HG02970 (cell line): ENCODE data around the gene SPPL3.
"Not testable (repeated sequence)": the region's sequence is repeated elsewhere in the genome, so short reads cannot be mapped to it uniquely, and the experiment has no call there.

Experiments
- ATAC-seq: cut with Tn5 transposase; IDR thresholded peaks from one replicate; pipeline ENCODE4 v1.9.1; 2021; ENCODE audit warnings: mild to moderate bottlenecking, moderate library complexity, moderate number of reproducible peaks; ENCODE audit not compliant: unreplicated experiment, low FRiP score

Gene SPPL3

DNA sequence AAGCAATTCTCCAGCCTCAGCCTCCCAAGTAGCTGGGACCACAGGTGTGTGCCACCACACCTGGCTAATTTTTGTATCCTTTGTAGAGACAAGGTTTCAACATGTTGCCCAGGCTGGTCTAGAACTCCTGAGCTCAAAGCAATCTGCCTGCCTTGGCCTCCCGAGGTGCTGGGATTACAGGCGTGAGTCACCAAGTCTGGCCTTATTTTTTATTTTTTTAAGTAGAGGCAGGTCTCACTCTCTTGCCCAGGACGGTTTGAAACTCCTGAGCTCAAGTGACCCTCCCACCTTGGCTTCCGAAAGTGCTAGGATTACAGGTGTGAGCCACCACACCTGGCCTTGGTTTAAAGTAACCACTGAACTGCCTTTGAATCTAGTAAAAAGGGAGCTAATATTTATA lies 56.8 kb downstream of the SPPL3 start:
- ATAC-seq: no peak

DNA sequence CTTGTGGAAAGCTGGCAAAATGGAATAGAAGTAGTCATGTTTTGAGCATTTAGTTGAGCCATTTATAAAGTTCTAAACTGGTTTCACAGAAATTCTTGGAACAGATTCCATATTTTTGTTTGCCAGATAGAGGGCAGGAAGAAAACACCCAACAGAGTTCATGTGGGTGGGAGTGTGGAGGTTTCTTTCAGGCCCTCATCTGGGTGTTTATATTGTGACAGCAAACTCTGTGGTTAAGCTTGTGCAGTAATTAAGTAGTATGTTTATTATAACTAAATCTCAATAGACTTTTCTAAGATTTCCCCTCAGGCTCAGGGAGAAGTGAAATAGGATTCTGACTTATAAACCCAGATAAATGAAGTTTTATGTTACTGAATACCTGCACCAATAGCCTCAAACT lies 57.4 kb downstream of the SPPL3 start:
- no peak for ATAC-seq

DNA sequence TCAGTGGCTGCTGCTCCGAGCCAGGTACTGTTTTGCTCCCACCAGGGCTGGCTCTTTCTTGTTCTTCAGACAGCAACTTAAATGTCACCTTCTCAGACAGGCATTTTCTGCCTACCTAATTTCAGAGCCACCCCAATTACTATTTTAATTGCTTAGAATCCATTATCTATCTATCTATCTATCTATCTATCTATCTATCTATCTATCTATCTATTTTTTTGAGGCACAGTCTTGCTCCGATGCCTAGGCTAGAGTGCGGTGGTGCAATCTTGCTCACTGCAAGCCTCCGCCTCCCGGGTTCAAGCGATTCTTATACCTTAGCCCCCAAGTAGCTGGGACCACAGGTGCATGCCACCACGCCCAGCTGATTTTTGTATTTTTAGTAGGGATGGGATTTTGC lies 58.5 kb downstream of the SPPL3 start:
- ATAC-seq: no peak

DNA sequence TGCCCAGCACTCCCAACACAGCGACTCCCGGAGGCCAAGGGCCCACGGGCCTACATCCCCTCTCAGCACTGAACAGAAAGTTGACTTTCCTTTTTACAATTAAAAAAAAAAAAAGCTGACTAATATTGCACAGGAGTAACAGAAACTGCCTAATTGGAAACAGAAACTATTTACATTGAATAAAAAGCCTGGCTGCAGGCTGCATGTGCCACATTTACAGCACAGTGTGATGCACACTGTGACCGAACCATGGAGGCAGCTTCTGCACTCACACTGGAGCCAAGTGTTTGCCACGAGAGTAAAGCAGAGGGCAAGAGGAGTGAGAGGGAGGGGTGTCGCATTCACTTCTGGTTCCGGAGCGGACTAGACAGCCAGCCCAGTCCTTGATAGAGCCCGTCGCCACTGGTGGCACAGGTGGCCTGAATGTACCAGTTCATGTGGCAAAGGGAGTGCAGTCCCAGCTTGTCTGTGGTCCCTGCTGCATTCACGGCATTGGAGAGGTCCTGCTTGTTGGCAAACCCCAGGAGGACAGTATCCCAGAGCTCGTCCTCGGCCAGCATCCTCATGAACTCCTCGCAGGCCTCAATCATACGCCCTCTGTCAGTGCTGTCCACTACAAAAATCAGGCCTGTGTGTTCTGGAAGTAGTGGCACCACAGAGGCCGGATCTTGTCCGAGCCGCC lies 59.2 kb downstream of the SPPL3 start:
- no peak for ATAC-seq

DNA sequence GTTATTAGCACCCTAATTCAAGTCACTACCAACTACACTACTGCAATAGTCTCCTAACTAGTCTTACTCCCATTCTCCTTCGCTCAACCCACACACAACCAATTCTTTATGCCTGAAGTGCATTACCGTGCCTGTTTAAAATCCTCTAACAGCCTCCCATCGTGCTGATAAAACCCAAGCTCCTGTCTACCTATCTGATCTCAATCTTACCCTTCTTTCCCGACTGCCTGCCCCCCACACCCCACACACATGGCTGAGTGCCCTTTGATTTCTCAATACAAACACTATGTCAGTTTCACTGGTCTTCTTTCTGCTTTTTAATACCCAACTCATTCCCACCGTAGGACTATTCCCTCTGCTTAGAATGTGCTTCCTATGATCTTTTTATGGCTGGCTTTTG lies 59.9 kb downstream of the SPPL3 start:
- no peak for ATAC-seq

DNA sequence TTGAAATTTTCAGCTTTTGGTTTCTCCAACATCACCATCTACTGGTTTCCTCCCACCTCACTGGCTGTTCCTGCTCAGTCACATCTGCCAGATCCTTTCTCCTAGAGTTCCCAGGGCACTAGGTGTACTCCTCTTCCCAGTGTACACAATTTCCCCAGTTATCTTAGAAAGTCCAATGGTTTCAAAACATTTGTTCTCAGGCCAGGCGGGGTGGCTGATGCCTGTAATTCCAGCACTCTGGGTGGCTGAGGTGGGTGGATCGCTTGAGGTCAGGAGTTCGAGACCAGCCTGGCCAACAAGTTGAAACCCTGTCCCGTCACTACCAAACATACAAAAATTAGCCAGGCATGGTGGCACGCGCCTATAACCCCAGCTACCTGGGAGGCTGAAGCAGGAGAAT lies 60.7 kb downstream of the SPPL3 start:
- ATAC-seq: no peak

DNA sequence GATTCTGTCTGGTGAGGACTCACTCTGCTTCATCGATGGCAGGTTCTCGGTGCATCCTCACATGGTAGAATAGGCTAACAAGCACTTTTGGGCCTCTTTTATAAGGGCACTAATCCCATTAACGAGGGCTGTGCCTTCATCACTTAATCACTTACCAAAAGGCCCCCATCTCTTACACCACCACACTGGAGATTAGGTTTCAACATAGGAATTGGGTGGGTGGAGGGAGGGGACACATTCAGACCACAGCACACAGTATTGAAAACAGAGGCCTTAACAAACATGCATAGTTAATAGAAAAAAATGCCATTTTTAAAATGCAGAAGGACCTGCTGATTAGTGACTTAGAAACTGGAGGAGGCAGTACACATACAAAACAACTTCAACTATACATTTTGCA lies 61.6 kb downstream of the SPPL3 start:
- no peak for ATAC-seq

DNA sequence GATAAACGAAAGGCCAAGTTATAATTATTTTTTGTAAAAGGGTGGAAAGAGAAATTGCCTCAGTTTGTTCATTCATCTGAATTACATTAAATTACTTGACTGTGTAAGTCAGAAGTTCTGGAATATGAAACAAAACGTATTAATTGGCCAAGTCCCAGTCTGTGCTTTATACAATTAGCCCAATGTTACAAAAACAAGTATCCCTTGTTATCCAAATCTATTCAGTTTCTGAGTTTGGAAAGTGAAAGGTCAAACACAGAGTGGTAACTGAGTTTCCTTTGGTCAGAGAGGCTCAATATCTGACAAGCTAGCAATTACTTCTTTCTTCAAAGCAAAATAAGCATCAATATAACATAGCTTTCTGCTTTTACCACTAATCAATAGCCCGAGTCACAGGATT lies 62.6 kb downstream of the SPPL3 start:
- ATAC-seq: no peak

DNA sequence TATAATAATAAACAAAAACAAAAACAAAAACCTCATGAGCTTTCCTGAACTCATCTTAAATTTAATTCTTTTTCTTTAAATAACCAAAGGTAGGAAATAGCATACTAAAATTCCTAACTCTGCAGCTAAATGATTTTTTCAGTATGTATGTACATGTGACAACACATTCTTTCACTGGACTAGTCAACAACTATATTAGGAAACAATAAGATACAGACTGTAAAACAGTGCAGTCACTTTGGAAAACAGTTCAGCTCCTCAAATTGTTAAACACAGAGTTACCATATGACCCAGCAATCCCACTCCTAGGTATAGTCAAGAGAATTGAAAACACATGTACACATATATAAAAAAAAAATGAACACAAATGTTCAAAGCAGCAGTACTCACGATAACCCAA lies 64.7 kb downstream of the SPPL3 start:
- ATAC-seq: no peak

DNA sequence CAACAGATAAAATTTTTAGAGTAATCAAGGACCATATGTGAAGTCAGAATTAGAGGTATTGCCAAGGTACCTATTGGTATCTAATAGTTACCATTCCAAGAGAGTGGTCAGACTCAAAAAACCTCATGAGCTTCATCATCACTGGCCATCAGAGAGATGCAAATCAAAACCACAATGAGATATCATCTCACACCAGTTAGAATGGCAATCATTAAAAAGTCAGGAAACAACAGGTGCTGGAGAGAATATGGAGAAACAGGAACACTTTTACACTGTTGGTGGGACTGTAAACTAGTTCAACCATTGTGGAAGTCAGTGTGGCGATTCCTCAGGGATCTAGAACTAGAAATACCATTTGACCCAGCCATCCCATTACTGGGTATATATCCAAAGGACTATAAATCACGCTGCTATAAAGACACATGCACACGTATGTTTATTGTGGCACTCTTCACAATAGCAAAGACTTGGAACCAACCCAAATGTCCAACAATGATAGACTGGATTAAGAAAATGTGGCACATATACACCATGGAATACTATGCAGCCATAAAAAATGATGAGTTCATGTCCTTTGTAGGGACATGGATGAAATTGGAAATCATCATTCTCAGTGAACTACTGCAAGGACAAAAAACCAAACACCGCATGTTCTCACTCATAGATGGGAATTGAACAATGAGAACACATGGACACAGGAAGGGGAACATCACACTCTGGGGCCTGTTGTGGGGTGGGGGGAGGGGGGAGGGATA lies 65.4 kb downstream of the SPPL3 start:
- not testable (repeated sequence) for ATAC-seq

DNA sequence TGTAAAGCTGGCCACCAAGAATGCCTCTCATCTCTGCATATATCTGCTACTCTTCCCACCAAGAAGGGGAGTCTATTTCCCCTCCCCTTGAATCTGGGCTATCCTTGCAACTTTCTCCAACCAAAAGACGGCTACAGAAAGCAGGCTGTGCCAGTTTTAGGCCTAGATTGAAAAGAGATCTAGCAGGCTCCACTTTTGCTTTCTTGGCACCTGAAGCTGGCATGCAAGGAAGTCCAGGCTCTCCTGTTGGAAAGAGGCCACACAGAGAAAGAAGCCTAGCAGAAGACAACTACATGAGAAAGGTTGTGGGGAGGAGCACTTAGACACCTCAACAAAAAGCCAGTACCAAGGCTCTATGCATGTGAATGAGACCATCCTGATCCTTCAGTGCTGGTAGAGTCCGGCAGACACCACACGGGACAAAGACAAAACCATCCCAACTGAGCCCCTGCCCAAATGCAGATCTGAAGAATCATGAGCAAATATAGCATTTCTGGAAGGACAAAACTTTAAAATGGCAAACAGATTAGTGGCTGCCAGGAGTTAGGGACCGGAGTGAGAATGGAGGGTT lies 68.0 kb downstream of the SPPL3 start:
- no peak for ATAC-seq

DNA sequence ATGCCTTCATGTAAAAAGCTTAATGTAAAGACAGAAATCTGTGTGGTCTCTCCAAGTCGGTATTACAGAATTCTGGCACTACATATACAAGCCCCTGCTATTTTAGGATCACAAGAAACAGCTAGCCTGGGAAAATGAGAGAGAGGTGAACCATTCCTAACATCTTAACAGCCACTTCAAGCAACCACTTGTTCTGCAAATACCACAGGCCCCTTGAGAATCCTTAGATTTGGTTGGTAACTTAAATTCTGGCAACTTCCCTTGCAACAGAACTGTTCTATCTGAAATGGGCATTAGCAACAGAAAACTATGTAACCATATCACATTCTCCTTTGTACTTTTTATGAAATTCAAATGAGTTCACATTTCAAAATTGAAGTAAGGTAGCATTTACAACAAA lies 68.5 kb downstream of the SPPL3 start:
- ATAC-seq: no peak

DNA sequence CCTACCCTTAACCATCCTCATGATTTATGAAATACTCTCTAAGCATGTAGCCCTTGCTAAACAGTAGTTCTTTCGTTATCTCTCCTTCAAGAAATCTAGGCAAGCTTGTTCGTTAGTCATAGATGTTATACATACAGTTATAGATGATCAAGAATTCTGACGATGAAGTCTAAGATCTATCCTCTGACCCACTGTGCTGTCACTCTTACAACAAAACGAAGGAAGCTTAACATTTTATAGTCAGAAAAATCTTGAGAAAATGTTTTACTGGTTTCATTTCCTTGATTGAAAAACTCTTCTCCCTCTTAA lies 68.9 kb downstream of the SPPL3 start:
- no peak for ATAC-seq

DNA sequence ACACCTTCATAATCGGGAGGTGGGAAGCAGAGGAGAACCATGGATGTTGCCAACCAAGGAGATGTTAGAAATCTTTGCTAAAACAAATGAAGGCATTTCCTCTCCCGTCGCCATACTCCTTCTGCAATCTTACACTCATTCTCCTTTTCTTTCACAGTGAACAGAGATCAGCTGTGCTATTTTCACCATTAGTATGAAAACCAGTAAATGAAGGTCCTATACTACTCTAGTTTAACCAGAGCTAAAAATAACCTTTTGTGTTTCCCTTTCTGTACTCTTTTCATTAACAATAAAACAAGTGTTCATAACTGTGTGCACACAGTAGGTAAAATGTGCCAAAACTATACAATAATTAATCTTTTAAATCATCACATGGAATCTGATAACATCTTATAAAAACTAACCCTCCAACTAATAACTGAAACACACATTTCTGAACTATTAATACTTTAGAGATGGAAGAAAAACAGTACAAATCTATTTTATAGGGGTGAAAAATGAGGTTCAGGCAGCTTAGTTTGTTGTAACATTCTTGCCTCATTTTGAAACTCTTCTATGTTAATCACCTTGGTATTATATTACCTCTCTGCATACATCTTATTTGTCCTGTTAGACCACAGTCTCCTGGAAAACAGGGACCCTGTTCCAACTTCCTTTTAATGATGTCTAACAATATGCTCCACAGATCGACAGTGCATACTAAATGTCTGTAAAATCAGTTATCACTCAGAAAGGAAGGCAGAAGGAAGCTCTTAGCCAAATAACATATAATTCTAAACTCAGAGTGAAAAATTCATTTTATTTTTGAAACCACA lies 69.5 kb downstream of the SPPL3 start:
- ATAC-seq: no peak

DNA sequence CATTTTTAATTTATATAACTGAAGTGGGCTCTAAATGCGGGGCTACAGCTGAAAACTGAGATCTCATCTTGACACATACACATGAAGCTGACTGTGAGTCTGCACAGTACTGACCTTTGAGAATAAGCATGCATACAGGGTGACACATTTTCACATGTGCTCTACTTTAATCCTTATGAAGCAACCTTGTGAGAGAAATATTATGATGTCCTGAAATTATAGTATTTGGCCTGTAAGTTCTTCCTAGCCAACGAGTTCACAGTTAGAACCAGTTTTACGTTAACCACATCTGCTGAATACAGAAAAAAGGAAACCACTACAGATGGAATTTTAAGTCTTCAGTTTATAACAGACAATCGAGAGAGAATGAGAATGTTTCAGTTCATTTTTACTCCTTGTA lies 70.3 kb downstream of the SPPL3 start:
- no peak for ATAC-seq

DNA sequence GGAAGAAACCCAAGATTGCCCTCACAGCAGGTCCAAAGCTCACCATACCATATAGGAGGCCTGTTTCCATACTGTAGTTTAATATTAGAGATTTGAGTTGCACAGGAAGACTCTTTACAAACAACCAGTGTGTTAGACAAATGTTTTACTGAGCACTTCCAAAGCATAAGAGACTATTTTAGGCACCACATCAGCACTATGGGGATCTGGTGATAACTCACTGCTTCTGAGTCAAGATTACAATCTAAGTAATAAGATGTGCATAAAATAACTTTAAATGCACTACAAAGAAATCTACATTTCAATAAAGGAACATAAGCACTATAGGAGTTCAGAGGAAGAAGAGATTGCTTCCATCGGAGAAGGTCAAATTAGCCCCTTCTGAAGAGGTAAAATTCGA lies 71.4 kb downstream of the SPPL3 start:
- no peak for ATAC-seq

DNA sequence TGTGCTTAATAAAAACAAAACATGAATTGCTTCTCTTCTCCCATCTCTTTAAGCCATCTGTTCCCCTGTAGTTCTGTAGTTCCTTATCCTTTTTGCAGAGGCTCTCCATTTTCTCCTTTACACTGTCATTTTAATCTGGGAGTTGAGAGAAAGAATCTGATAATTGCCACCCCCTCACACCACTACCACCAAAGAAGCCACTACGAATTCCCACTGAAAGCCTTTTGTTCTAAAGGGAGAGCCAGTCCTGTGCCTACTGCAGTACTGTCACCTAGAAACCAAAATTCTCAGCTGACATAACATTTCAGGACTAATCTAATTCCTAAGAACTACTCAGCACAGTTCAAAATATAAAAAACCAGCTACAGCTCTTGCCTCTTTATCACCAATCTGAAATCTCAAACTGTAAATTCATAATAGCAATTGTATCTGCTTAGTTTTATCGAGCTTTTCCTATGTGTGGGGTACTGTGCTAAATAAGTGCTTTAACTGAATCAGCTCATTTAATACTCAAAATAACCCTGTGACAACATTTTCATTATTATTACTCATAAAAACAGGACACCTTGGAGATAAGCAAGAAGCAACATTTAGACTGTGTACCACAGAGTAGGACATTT lies 72.4 kb downstream of the SPPL3 start:
- ATAC-seq: no peak

DNA sequence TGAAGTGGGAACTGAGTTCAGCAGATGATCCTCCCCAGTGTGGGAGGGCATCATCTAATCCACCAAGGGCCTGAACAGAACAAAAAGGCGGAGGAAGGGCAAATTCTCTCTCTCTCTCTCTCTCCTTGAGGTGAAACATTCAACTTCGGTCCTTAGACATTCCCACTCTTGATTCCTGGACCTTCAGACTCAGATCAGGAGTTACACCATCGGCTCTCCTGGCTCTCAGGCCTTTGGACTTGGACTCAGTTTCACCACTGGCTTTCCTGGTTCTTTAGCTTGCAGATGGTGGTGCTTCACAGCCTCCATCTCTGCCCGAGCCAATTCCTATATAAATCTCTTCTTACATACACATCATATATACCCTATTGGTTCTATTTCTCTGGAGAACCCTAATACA lies 73.2 kb downstream of the SPPL3 start:
- no peak for ATAC-seq

DNA sequence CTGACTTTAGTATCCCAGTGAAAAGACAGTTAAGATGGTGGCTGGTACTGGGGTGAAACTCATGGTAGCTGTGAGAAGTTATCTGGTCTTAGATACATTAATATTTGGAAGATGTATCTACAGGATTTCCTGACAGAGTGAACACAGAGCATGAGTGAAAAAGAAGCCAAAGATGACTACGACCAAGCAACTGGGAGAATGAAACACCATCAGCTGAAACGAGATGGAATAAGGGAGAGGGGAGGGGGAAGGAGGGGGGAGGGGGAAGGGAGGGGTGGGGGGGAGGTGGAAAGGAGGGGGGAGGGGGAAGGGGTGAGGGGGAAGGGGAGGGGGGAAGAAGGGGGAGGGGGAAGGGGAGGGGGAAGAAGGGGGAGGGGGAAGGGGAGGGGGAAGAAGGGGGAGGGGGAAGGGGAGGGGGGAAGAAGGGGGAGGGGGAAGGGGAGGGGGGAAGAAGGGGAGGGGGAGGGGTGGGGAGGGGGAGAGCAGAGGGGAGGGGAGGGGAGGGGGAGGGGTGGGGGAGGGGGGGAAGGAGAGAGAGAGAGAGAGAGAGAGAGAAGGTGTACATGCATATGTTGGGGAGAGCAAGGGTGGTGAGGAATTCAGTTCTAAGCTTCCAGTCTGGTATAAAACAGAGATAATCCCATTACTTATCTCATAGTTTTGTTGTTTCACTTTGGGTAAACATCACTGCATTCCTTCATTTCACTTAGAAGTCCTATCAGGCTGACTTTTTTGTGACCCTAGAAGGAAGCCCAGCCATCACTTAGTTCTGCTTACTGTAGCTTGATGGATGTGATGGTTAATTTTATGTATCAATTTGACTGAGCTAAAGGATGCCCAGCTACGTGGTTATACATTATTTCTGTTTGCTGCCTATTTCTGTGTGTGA lies 73.9 kb downstream of the SPPL3 start:
- ATAC-seq: no peak

DNA sequence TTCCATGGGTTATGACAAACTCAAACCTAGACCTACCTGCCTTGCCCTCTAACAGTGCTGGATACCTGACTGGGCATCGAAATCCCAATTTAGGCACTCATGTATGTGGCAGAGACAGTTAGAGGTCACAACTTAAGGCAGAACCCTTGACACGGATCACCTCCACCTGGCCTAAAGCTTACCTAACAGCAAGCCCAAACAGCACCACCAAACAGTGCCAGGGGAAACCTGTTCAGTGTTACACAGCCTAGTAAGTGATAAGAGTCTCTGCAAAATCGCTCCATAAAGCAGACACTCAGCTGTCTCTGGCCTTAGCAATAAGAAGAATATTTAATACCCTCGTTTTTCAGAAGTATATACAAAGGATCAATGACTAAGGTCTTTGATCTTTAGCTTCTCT lies 77.8 kb downstream of the SPPL3 start:
- ATAC-seq: no peak
